Psoas muscle (tissue), 8 donors: Measurements from ENCODE around the gene TRIM44. TPM values are rescaled to one million over a fixed set of nuclear protein-coding genes. Genes with fewer than 3 reads are reported as not detected.

Experiments
- ATAC-seq, 4 donors: fragments of 200-7000 bp; cut with Tn5 transposase; one replicate each; pipeline ENCODE4 v1.9.1; 2020; ENCODE audit warnings: moderate library complexity in 3 of 4, mild to moderate bottlenecking in 2 of 4
- DNase-seq, 2 donors: peaks; one replicate each; pipeline ENCODE4 v3.0.0-alpha.2; 2020
- H3K27ac ChIP-seq: fragments of 200-600 bp; one replicate; pipeline ENCODE4 v1.8.0; 2022
- H3K27me3 ChIP-seq, 3 donors: fragments of 200-600 bp in 1 of 3; one replicate each; pipeline versions ENCODE4 v1.6.1 to v1.8.0; 2013 to 2022; ENCODE audit warnings: low read length in 2 of 3, mild to moderate bottlenecking in 2 of 3, moderate library complexity in 1 of 3; ENCODE audit not compliant: insufficient read depth in 3 of 3
- H3K36me3 ChIP-seq, 2 donors: fragments of 200-600 bp in 1 of 2; one replicate each; pipeline versions ENCODE4 v1.6.1 to v1.8.0; 2013 to 2022; ENCODE audit warnings: low read depth in 1 of 2, mild to moderate bottlenecking in 1 of 2, moderate library complexity in 1 of 2; ENCODE audit not compliant: insufficient read depth in 1 of 2
- H3K4me1 ChIP-seq: fragments of 200-600 bp; one replicate; pipeline ENCODE4 v1.8.0; 2022
- H3K4me3 ChIP-seq: fragments of 200-600 bp; one replicate; pipeline ENCODE4 v1.8.0; 2022; ENCODE audit warnings: mild to moderate bottlenecking
- H3K9me3 ChIP-seq: fragments of 200-600 bp; one replicate; pipeline ENCODE4 v1.8.0; 2022
- CTCF ChIP-seq: fragments of 200-600 bp; IDR thresholded peaks from one replicate; pipeline ENCODE4 v1.8.0; 2022; ENCODE audit warnings: antibody characterized with exemption
- WGBS, 3 donors: extraction: QIAGEN DNeasy Blood & Tissue Kit; methylation state at CpG; one replicate each; pipeline versions ENCODE4 v1.1.6 to v1.1.7; 2013; 5-methylcytosine and 5-hydroxymethylcytosine counted together
- intact Hi-C, 2 donors: fragments of 100-400 bp; cut with DNase I; formaldehyde crosslinking; loops; one replicate each; pipeline versions ENCODE4 v1.11.0 to v1.14.2; 2022
- polyA plus RNA-seq, 3 donors: library from polyadenylated mRNA; stranded (reverse); fragments of 200-250 nt; gene quantifications; one replicate each; pipeline ENCODE4 v1.2.3, GENCODE V29; 2013
- total RNA-seq, 4 donors: library from RNA; stranded (reverse); fragmentation: NEBNext Ultra II Directional in 2 of 4; extraction: Animal tissue kit (Norgen Biotek cat#: 25700) in 2 of 4; gene quantifications; one replicate each; pipeline versions ENCODE4 v1.2.1 to v1.2.4, GENCODE V29; 2021 to 2023
- donor health status: healthy with polysubstance abuse.
- donor health status: DM: no; HTN: no; CAD: no; lungs with moderate emphysema.
- donor health status: Bipolar disorder and iron deficiency.
- donor health status: healthy.
- donor health status: DM: yes; HTN: yes; CAD: no.
- donor health status: DM: no; HTN: no; CAD: no.
- donor health status: DM: no; HTN: no; CAD: no.
- donor health status: DM: yes; HTN: yes; CAD: no.

TRIM44 gene
- total and polyA plus RNA-seq, 7 donors, result 6.8 to 46.8 (median 34.0) TPM

DNA sequence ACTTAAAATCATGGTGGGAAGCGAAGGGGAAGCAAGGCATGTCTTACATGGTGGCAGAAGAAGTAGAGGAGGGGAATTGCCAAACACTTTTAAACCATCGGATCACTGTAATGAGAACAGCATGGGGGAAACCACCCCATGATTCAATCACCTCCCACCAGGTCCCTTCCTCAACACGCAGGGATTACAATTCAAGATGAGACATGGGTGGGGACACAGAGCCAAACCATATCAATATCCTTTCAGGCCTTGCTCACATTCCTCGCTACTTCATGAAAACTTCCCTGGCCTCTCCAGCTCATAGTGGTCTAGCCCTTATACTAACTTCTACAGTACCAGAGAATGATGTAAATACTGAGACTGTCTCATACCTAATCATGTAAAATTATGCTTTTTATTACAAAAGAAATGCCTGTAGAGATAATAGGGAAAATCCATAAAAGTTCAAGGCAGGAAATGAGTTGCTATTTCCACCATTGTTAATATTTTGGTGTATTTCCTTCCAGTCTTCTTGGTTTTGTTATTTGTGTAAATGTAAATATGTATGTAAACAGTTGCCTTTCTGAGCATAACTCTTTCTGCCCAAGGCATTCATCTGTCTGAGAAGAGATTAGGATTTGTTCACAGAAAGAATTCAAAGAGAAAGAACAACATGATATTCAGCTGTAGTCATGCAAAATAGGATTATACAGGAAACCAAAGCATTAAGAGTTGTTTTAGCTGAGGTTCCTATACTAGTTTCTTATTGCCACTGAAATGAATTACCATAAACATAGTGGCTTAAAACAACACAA is 177.0 kb downstream of the TRIM44 start:
- no peak overlapping the region for H3K27ac ChIP-seq
- WGBS, 3 donors, result 91 to 93% (median 93%) methylated on average over 4 of the region's 4 CpGs
- no peaks in the 10 kb centered on the region for H3K36me3 ChIP-seq
- H3K4me3 ChIP-seq, result no peak overlapping the region
- DNase-seq (no peak), ATAC-seq (no peak)
- H3K27me3 ChIP-seq, result peaks cover 0 to 2% (median 0%) of the 10 kb centered on the region in 3 donors
- TF ChIP-seq CTCF, result no peak
- H3K4me1 ChIP-seq, result no peaks in the 10 kb centered on the region
- intact Hi-C loops, result no loop called here
- peaks cover 5% of the 10 kb centered on the region for H3K9me3 ChIP-seq

DNA sequence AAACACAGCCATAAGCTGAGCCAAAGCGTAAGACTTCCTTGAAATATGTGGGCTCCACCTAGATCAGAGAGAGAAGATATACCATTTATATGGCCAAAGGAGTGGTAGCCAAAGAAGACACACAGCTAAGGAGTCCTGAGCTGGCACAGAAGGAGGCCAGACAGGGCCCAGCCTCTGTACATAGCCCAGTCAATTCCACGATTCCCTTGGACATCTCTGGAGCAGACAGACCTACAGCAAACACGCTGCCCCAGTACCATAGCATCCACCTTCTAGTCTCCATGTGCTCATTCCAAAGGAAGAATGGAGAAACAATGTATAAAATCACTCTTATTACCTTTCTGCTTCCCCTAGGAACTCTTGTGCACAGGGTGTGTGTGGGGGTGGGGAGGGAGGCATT is 179.2 kb downstream of the TRIM44 start:
- TF ChIP-seq CTCF, result no peak
- intact Hi-C loops, result no loop called here
- H3K27me3 ChIP-seq, result peaks cover 0 to 2% (median 0%) of the 10 kb centered on the region in 3 donors
- peaks cover 5% of the 10 kb centered on the region for H3K9me3 ChIP-seq
- ATAC-seq (no peak), DNase-seq (no peak)
- WGBS, 3 donors, result 90 to 98% (median 96%) methylated on average over 3 of the region's 3 CpGs
- no peak overlapping the region for H3K27ac ChIP-seq
- no peaks in the 10 kb centered on the region for H3K36me3 ChIP-seq
- H3K4me1 ChIP-seq, result no peaks in the 10 kb centered on the region
- H3K4me3 ChIP-seq, result no peak overlapping the region

GRCh38 chr11:35842958-35843357 is 180.4 kb downstream of the TRIM44 start:
- no peak for TF ChIP-seq CTCF
- H3K27ac ChIP-seq, result no peak overlapping the region
- peaks cover 5% of the 10 kb centered on the region for H3K9me3 ChIP-seq
- H3K27me3 ChIP-seq, result peaks cover 0 to 2% (median 0%) of the 10 kb centered on the region in 3 donors
- no peaks in the 10 kb centered on the region for H3K4me1 ChIP-seq
- DNase-seq (no peak), ATAC-seq (no peak)
- no peak overlapping the region for H3K4me3 ChIP-seq
- H3K36me3 ChIP-seq, result no peaks in the 10 kb centered on the region
- WGBS, 3 donors, result 0 to 6% (median 2%) methylated on average over 1 of the region's 1 CpG
- intact Hi-C loops, result no loop called here

GRCh38 chr11:35844579-35844978 is 182.0 kb downstream of the TRIM44 start:
- Histone ChIP-seq H3K4me1 (no peaks in the 10 kb centered on the region), H3K9me3 (peaks cover 5% of the 10 kb centered on the region), H3K36me3 (no peaks in the 10 kb centered on the region), H3K27me3 (peaks cover 0 to 2% (median 0%) of the 10 kb centered on the region in 3 donors), H3K27ac (no peak overlapping the region), H3K4me3 (no peak overlapping the region)
- TF ChIP-seq CTCF, result no peak
- no peak for ATAC-seq
- intact Hi-C loops, result no loop called here
- no peak for DNase-seq
- WGBS, 3 donors, result 73 to 78% (median 74%) methylated on average over 4 of the region's 4 CpGs

DNA sequence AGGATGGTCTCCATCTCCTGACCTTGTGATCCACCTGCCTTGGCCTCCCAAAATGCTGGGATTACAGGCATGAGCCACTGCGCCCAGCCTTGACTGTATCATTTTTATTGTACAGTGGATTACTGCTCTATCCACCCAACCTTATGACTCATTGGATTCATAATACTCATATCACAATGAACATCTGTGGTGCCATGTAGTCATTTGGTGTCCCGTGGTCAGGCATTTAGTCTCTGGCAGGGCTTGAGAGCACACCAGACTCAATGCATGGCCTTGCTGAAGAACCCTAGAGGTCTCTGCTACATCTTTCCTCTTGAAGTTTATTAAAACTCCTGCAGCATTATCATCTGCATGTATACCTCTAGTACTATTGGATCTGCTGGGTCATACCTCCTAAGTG is 183.3 kb downstream of the TRIM44 start:
- WGBS, 3 donors, result 75 to 87% (median 77%) methylated on average over 2 of the region's 2 CpGs

More for the DNA sequence above, 183.3 kb downstream of the TRIM44 start:
- Histone ChIP-seq H3K36me3 (no peaks in the 10 kb centered on the region), H3K4me3 (no peak overlapping the region), H3K27ac (no peak overlapping the region), H3K27me3 (no peaks in the 10 kb centered on the region), H3K4me1 (no peaks in the 10 kb centered on the region), H3K9me3 (no peaks in the 10 kb centered on the region)
- intact Hi-C loops, result no loop called here
- DNase-seq (no peak), ATAC-seq (no peak)
- no peak for TF ChIP-seq CTCF
